Neural progenitor cell (in vitro differentiated cells): Measurements from ENCODE around the gene CDH12. TPM values are rescaled to one million over a fixed set of nuclear protein-coding genes. Genes with fewer than 3 reads are reported as not detected.

Experiments used
- DNase-seq: peaks from one replicate; pipeline ENCODE4 v3.0.0-alpha.2; 2016; ENCODE audit warnings: low spot score
- H2AFZ ChIP-seq: fragments of 200-600 bp; sonication (generic); replicated peaks from 2 replicates; pipeline ENCODE4 v1.6.1; 2016; ENCODE audit warnings: antibody characterized with exemption
- H3F3A ChIP-seq: fragments of 200-600 bp; sonication (generic); 2 replicates; pipeline ENCODE4 v1.6.1; 2016; ENCODE audit warnings: antibody characterized with exemption, low read depth
- H3K27ac ChIP-seq: fragments of 200-600 bp; sonication (generic); 2 replicates; pipeline ENCODE4 v1.5.1; 2016; ENCODE audit warnings: mild to moderate bottlenecking
- H3K27me3 ChIP-seq: fragments of 200-600 bp; sonication (generic); 2 replicates; pipeline ENCODE4 v1.6.1; 2016; ENCODE audit warnings: mild to moderate bottlenecking, moderate library complexity
- H3K36me3 ChIP-seq: fragments of 200-600 bp; sonication (generic); 2 replicates; pipeline ENCODE4 v1.5.1; 2016
- H3K4me1 ChIP-seq: fragments of 200-600 bp; sonication (generic); 2 replicates; pipeline ENCODE4 v1.6.1; 2016; ENCODE audit warnings: mixed run types
- H3K4me2 ChIP-seq: fragments of 200-600 bp; sonication (generic); 2 replicates; pipeline ENCODE4 v1.6.1; 2016
- H3K4me3 ChIP-seq: fragments of 200-600 bp; sonication (generic); 2 replicates; pipeline ENCODE4 v1.5.1; 2016
- H3K79me2 ChIP-seq: fragments of 200-600 bp; sonication (generic); 2 replicates; pipeline ENCODE4 v1.6.1; 2016; ENCODE audit warnings: low read depth
- H3K9ac ChIP-seq: fragments of 200-600 bp; sonication (generic); 2 replicates; pipeline ENCODE4 v1.6.1; 2016
- H3K9me3 ChIP-seq: fragments of 200-600 bp; sonication (generic); 2 replicates; pipeline ENCODE4 v1.5.1; 2016; ENCODE audit warnings: low read depth
- H4K20me1 ChIP-seq: fragments of 200-600 bp; sonication (generic); 2 replicates; pipeline ENCODE4 v1.6.1; 2016; ENCODE audit warnings: low read depth
- H3K27ac Mint-ChIP-seq: 3 replicates; pipeline ENCODE4 v1.8.0; 2021; ENCODE audit warnings: mixed read lengths
- H3K27me3 Mint-ChIP-seq: 2 replicates; pipeline ENCODE4 v1.8.0; 2022; ENCODE audit warnings: low read depth, mild to moderate bottlenecking, inconsistent platforms, moderate library complexity, mixed read lengths; ENCODE audit not compliant: insufficient read depth
- H3K36me3 Mint-ChIP-seq: 3 replicates; pipeline ENCODE4 v1.8.0; 2021; ENCODE audit warnings: mixed read lengths
- H3K4me1 Mint-ChIP-seq: 3 replicates; pipeline ENCODE4 v1.8.0; 2021; ENCODE audit warnings: mixed read lengths
- H3K4me3 Mint-ChIP-seq: 3 replicates; pipeline ENCODE4 v1.8.0; 2021; ENCODE audit warnings: mild to moderate bottlenecking, moderate library complexity, mixed read lengths
- H3K9me3 Mint-ChIP-seq: 3 replicates; pipeline ENCODE4 v1.8.0; 2020; ENCODE audit warnings: mixed read lengths
- EZH2 ChIP-seq: fragments of 200-600 bp; sonication (generic); IDR thresholded peaks from 2 replicates; pipeline ENCODE4 v1.6.1; 2017; ENCODE audit warnings: antibody characterized with exemption, mild to moderate bottlenecking, moderate library complexity
- EZH2phosphoT487 ChIP-seq: fragments of 200-600 bp; sonication (generic); IDR thresholded peaks from 2 replicates; pipeline ENCODE4 v1.6.1; 2017; ENCODE audit warnings: antibody characterized with exemption
- total RNA-seq: library from RNA; depleted of rRNA; stranded (reverse); fragments of >200 nt; gene quantifications from 2 replicates; pipeline ENCODE4 v1.2.3, GENCODE V29; 2015; ENCODE audit warnings: low replicate concordance
- TF ChIP-seq, protein P1 (sequence below): fragments of 200-600 bp; sonication (generic); IDR thresholded peaks from 2 replicates; pipeline ENCODE4 v1.5.1; 2017; ENCODE audit warnings: antibody characterized with exemption, mild to moderate bottlenecking

The CDH12 gene
- total RNA-seq, 1 donor from 2014 or later: not detected

DNA sequence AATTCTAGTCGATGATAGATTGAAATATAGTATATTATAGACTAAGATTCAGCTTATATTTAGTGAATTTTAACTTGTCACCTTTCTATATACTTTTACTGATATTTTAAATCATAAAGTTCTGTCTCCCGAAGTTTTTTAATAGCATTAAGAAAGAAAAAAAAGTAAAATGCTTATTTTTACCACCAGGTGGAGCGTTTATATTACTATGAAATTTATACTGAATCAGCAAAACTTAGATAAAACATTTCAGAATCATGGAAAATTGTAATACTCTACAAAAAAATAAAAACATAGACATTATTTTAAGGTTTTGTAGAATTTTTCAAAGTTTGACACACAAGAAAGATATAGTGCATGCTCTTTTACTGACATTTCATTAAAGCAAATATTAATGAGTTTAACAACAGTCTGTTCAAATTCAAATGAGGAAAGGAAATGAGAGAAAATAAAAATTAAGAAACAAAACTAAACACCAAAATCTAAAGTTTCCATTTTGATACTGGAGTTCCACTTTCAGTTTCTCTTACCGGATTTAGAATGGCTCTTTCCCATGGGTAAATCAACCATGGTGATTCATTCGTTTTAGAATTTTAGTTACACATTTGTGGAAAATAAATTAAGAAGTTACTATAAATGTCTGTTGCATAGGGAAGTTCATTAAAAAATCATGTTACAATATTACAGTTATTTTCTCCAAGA is 1035.3 kb downstream of the CDH12 start:
- H3K36me3 ChIP-seq: no peaks in the 10 kb centered on the region
- no peak overlapping the region for H3K4me3 Mint-ChIP-seq
- no peak overlapping the region for H3K27ac ChIP-seq
- H3K27me3 Mint-ChIP-seq: no peaks in the 10 kb centered on the region
- no peaks in the 10 kb centered on the region for H3K4me1 Mint-ChIP-seq
- H3K27ac Mint-ChIP-seq: no peak overlapping the region
- no peaks in the 10 kb centered on the region for H3K9me3 Mint-ChIP-seq
- DNase-seq: no peak
- H2AFZ ChIP-seq: no peak overlapping the region
- H3F3A ChIP-seq: no peaks in the 10 kb centered on the region
- H3K4me3 ChIP-seq: no peak overlapping the region
- H3K79me2 ChIP-seq: no peaks in the 10 kb centered on the region
- H3K9ac ChIP-seq: no peak overlapping the region
- no peak for TF ChIP-seq EZH2
- TF ChIP-seq, protein P1, sequence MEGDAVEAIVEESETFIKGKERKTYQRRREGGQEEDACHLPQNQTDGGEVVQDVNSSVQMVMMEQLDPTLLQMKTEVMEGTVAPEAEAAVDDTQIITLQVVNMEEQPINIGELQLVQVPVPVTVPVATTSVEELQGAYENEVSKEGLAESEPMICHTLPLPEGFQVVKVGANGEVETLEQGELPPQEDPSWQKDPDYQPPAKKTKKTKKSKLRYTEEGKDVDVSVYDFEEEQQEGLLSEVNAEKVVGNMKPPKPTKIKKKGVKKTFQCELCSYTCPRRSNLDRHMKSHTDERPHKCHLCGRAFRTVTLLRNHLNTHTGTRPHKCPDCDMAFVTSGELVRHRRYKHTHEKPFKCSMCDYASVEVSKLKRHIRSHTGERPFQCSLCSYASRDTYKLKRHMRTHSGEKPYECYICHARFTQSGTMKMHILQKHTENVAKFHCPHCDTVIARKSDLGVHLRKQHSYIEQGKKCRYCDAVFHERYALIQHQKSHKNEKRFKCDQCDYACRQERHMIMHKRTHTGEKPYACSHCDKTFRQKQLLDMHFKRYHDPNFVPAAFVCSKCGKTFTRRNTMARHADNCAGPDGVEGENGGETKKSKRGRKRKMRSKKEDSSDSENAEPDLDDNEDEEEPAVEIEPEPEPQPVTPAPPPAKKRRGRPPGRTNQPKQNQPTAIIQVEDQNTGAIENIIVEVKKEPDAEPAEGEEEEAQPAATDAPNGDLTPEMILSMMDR: peak; percentile 47
- no peak for TF ChIP-seq EZH2phosphoT487
- H3K9me3 ChIP-seq: no peaks in the 10 kb centered on the region
- H4K20me1 ChIP-seq: no peaks in the 10 kb centered on the region
- H3K27me3 ChIP-seq: no peaks in the 10 kb centered on the region
- H3K4me1 ChIP-seq: no peaks in the 10 kb centered on the region
- H3K4me2 ChIP-seq: no peak overlapping the region
- H3K36me3 Mint-ChIP-seq: no peaks in the 10 kb centered on the region

DNA sequence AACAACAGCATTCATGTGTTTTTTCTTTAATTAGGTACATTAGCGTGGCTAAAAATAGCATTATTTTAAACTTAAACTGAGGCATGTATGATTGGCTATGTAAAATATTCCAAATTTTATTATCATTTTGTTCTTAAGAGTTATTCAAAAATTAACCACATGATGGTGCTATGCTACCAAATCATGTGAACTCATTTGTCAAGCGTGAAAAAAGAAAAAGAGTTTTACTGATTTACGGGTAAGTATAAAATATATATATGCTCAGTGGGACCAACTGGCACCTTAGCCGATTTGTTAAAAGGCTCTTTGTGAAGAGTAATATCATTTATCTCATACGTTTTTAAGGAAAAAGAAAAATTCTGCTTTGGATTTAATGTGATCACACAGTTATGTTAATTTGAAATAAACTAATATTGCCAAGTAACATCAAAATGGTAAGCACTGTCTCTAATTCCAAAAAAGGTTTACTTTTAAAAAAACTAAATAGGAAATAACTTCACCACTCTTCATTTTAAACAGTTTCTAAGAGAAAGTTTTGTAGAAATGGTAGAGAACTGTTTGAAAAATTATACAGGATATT is 1042.3 kb downstream of the CDH12 start:
- no peak overlapping the region for H2AFZ ChIP-seq
- peak; percentile 34 for DNase-seq

DNA sequence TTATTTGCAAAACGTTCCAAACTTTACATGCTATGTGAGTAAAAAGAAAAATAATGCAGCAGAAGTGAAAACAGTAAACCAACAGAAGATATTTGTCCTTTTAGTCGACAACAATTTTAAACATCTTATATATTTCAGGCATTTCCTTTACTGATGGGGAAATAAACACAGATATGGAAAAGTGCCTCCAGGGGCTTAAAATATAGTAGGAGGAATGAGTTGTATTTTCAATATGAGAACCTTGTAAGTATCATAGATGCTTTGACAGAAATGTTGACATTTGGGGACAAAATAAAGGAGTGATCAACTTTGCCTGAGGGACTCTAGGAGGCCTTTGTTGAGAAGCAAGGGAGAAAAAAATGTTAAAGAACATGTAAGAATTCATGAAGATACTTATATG is 1043.5 kb downstream of the CDH12 start:
- H3F3A ChIP-seq: no peaks in the 10 kb centered on the region
- H3K79me2 ChIP-seq: no peaks in the 10 kb centered on the region
- no peak overlapping the region for H3K4me2 ChIP-seq
- H3K4me3 Mint-ChIP-seq: no peak overlapping the region
- H3K27ac ChIP-seq: no peak overlapping the region
- no peak overlapping the region for H3K9ac ChIP-seq
- TF ChIP-seq EZH2phosphoT487 (no peak), EZH2 (no peak)
- TF ChIP-seq, protein P1: no peak
- H3K4me1 ChIP-seq: no peaks in the 10 kb centered on the region
- no peak overlapping the region for H2AFZ ChIP-seq
- no peak overlapping the region for H3K27ac Mint-ChIP-seq
- H3K36me3 Mint-ChIP-seq: no peaks in the 10 kb centered on the region
- H3K36me3 ChIP-seq: no peaks in the 10 kb centered on the region
- H3K4me1 Mint-ChIP-seq: peaks cover 13% of the 10 kb centered on the region
- no peak overlapping the region for H3K4me3 ChIP-seq
- H4K20me1 ChIP-seq: no peaks in the 10 kb centered on the region
- H3K27me3 ChIP-seq: no peaks in the 10 kb centered on the region
- H3K9me3 Mint-ChIP-seq: no peaks in the 10 kb centered on the region
- no peaks in the 10 kb centered on the region for H3K27me3 Mint-ChIP-seq
- no peak for DNase-seq
- H3K9me3 ChIP-seq: no peaks in the 10 kb centered on the region

More for the DNA sequence above, 1042.3 kb downstream of the CDH12 start:
- H3K36me3 Mint-ChIP-seq: no peaks in the 10 kb centered on the region
- no peak overlapping the region for H3K27ac ChIP-seq
- H3K9me3 Mint-ChIP-seq: no peaks in the 10 kb centered on the region
- H3K4me3 Mint-ChIP-seq: no peak overlapping the region
- no peaks in the 10 kb centered on the region for H3K79me2 ChIP-seq
- TF ChIP-seq, protein P1: peak; percentile 62
- no peak for TF ChIP-seq EZH2
- TF ChIP-seq EZH2phosphoT487: no peak
- H3F3A ChIP-seq: no peaks in the 10 kb centered on the region
- H3K9ac ChIP-seq: no peak overlapping the region
- H3K4me3 ChIP-seq: no peak overlapping the region
- H3K27ac Mint-ChIP-seq: no peak overlapping the region
- peaks cover 2% of the 10 kb centered on the region for H3K4me1 Mint-ChIP-seq
- H3K4me2 ChIP-seq: no peak overlapping the region
- no peaks in the 10 kb centered on the region for H3K27me3 Mint-ChIP-seq
- no peaks in the 10 kb centered on the region for H3K27me3 ChIP-seq
- no peaks in the 10 kb centered on the region for H4K20me1 ChIP-seq
- H3K36me3 ChIP-seq: no peaks in the 10 kb centered on the region
- H3K9me3 ChIP-seq: no peaks in the 10 kb centered on the region
- H3K4me1 ChIP-seq: no peaks in the 10 kb centered on the region
